NCI-H187 (cell line): ENCODE results near the gene TBL2.
"Not testable (repeated sequence)": the region's sequence is repeated elsewhere in the genome, so short reads cannot be mapped to it uniquely, and the experiment has no call there.

ENCODE experiments used
- DNase-seq, 2 experiments: peaks; one replicate each; lab custom pipeline; 2025; lab: John Stamatoyannopoulos, UW

Gene TBL2

GRCh38 chr7:73535918-73536317, 42.5 kb downstream of the TBL2 start:
- not testable (repeated sequence) for DNase-seq

- DNase-seq: no peak
Observed at GRCh38 chr7:73533742-73534141, 44.6 kb downstream of the TBL2 start.

- DNase-seq: no peak
Observed at GRCh38 chr7:73532224-73532623, 46.2 kb downstream of the TBL2 start.

- DNase-seq: no peak
Observed at GRCh38 chr7:73530800-73531199, 47.6 kb downstream of the TBL2 start.

- DNase-seq: no peak
Observed at GRCh38 chr7:73526896-73527821, 51.2 kb downstream of the TBL2 start.

- not testable (repeated sequence) for DNase-seq
Observed at GRCh38 chr7:73526158-73526494, 52.3 kb downstream of the TBL2 start.

GRCh38 chr7:73522105-73522872, 56.1 kb downstream of the TBL2 start, which contains the start of gene BAZ1B:
Gene BAZ1B (minus strand): TSS chr7:73522293. CDS start chr7:73521933, 360 bp downstream.
- peak; percentile 98 for DNase-seq

GRCh38 chr7:73521636-73522104, 56.7 kb downstream of the TBL2 start:
- peak in 1 of 2 experiments; percentile 72 for DNase-seq

GRCh38 chr7:73520673-73521635, 57.4 kb downstream of the TBL2 start:
- DNase-seq: no peak

- no peak for DNase-seq
Observed at GRCh38 chr7:73519867-73520672, 58.3 kb downstream of the TBL2 start.

GRCh38 chr7:73518470-73518869, 59.9 kb downstream of the TBL2 start:
- no peak for DNase-seq
